Neuronal stem cell (in vitro differentiated cells): ENCODE data around the gene ST3GAL2.
A peak's percentile ranks its signal among the peaks of the same experiment; 100 is the strongest.
"Not testable (repeated sequence)": the region's sequence is repeated elsewhere in the genome, so short reads cannot be mapped to it uniquely, and the experiment has no call there.

Experiments
- DNase-seq: peaks from one replicate; pipeline ENCODE4 v3.0.0-alpha.2; 2013; ENCODE audit warnings: low spot score
- H2AFZ ChIP-seq: one replicate; pipeline ENCODE4 v1.6.1; 2013; ENCODE audit warnings: mild to moderate bottlenecking, low read length, inconsistent platforms
- H2AK5ac ChIP-seq: 2 replicates; pipeline ENCODE4 v1.6.1; 2013; ENCODE audit warnings: low read depth, mild to moderate bottlenecking, inconsistent platforms, low read length, moderate library complexity, mixed read lengths
- H2BK120ac ChIP-seq: 2 replicates; pipeline ENCODE4 v1.6.1; 2013; ENCODE audit warnings: low read depth, mild to moderate bottlenecking, inconsistent platforms, low read length, moderate library complexity, mixed read lengths
- H2BK12ac ChIP-seq: one replicate; pipeline ENCODE4 v1.6.1; 2013; ENCODE audit warnings: low read length, inconsistent platforms
- H2BK15ac ChIP-seq: 2 replicates; pipeline ENCODE4 v1.6.1; 2013; ENCODE audit warnings: mild to moderate bottlenecking, low read length, inconsistent platforms, mixed read lengths
- H2BK5ac ChIP-seq: one replicate; pipeline ENCODE4 v1.6.1; 2013; ENCODE audit warnings: inconsistent platforms, mild to moderate bottlenecking, low read length, moderate library complexity
- H3K14ac ChIP-seq: one replicate; pipeline ENCODE4 v1.6.1; 2013; ENCODE audit warnings: low read length, inconsistent platforms
- H3K18ac ChIP-seq: 2 replicates; pipeline ENCODE4 v1.6.1; 2013; ENCODE audit warnings: low read length, inconsistent platforms
- H3K23ac ChIP-seq: 2 replicates; pipeline ENCODE4 v1.6.1; 2013; ENCODE audit warnings: low read depth, mild to moderate bottlenecking, mixed read lengths, low read length, inconsistent platforms; ENCODE audit not compliant: poor library complexity
- H3K27ac ChIP-seq: replicated peaks from 3 replicates; pipeline ENCODE4 v1.5.1; 2013; ENCODE audit warnings: low read length, inconsistent platforms
- H3K27me3 ChIP-seq, 3 experiments: 2 replicates each; pipeline ENCODE4 v1.6.1; 2013; ENCODE audit warnings: low read length in 3 of 3, mild to moderate bottlenecking in 2 of 3, inconsistent platforms in 1 of 3, low read depth in 1 of 3, mixed read lengths in 1 of 3, moderate library complexity in 1 of 3; ENCODE audit not compliant: control insufficient read depth in 3 of 3, insufficient read depth in 3 of 3
- H3K36me3 ChIP-seq, 2 donors: replicated peaks in 1 of 2; 2 replicates each; pipeline ENCODE4 v1.6.1; 2013; ENCODE audit warnings: low read length in 2 of 2; ENCODE audit not compliant: control insufficient read depth in 2 of 2, insufficient read depth in 2 of 2
- H3K4ac ChIP-seq: 2 replicates; pipeline ENCODE4 v1.6.1; 2013; ENCODE audit warnings: inconsistent platforms, mild to moderate bottlenecking, low read length, moderate library complexity
- H3K4me1 ChIP-seq, 2 donors: 1 replicate in 1 of 2; 2 replicates in 1 of 2; pipeline ENCODE4 v1.6.1; 2013; ENCODE audit warnings: low read length in 2 of 2, low read depth in 1 of 2; ENCODE audit not compliant: control insufficient read depth in 2 of 2, insufficient read depth in 1 of 2
- H3K4me2 ChIP-seq: one replicate; pipeline ENCODE4 v1.6.1; 2013; ENCODE audit warnings: mild to moderate bottlenecking, low read length, inconsistent platforms; ENCODE audit not compliant: insufficient read depth, poor library complexity, severe bottlenecking
- H3K4me3 ChIP-seq, 2 donors: 2 replicates each; pipeline ENCODE4 v1.5.1; 2013; ENCODE audit warnings: low read length in 2 of 2, mild to moderate bottlenecking in 2 of 2, inconsistent platforms in 1 of 2, moderate library complexity in 1 of 2
- H3K79me1 ChIP-seq: one replicate; pipeline ENCODE4 v1.6.1; 2013; ENCODE audit warnings: low read depth, mild to moderate bottlenecking, inconsistent platforms, low read length, moderate library complexity
- H3K9ac ChIP-seq: one replicate; pipeline ENCODE4 v1.6.1; 2013; ENCODE audit warnings: mild to moderate bottlenecking, low read depth, low read length, inconsistent platforms; ENCODE audit not compliant: poor library complexity
- H3K9me3 ChIP-seq, 2 donors: replicated peaks in 1 of 2; 2 replicates each; pipeline versions ENCODE3 to v1.6.1; 2013; ENCODE audit warnings: low read length in 2 of 2, mild to moderate bottlenecking in 2 of 2, inconsistent platforms in 1 of 2, low read depth in 1 of 2, mixed read lengths in 1 of 2, moderate library complexity in 1 of 2; ENCODE audit not compliant: control insufficient read depth in 2 of 2, insufficient read depth in 1 of 2
- H4K8ac ChIP-seq: one replicate; pipeline ENCODE4 v1.6.1; 2013; ENCODE audit warnings: low read depth, mild to moderate bottlenecking, inconsistent platforms, low read length, moderate library complexity
- H4K91ac ChIP-seq: one replicate; pipeline ENCODE4 v1.6.1; 2013; ENCODE audit warnings: low read length, low read depth, mild to moderate bottlenecking, inconsistent platforms; ENCODE audit not compliant: poor library complexity
- WGBS, 2 donors: extraction: QIAGEN DNeasy Blood & Tissue Kit; methylation state at CpG; one replicate each; pipeline ENCODE4 v1.1.7; 2013; ENCODE audit warnings: missing lambda C conversion rate in 2 of 2, mixed read lengths in 1 of 2; ENCODE audit not compliant: insufficient read length in 2 of 2, insufficient replicate concordance in 1 of 2; ENCODE audit errors: extremely low coverage in 2 of 2; 5-methylcytosine and 5-hydroxymethylcytosine counted together

Gene ST3GAL2

GRCh38 chr16:70453117-70453891, 14.4 kb upstream of the ST3GAL2 start:
- H3K4ac ChIP-seq, result no peak overlapping the region

GRCh38 chr16:70451004-70451340, 12.1 kb upstream of the ST3GAL2 start:
- not testable (repeated sequence) for H4K8ac ChIP-seq, H3K23ac ChIP-seq, H3K36me3 ChIP-seq, H2AK5ac ChIP-seq, H3K4me1 ChIP-seq, H2BK120ac ChIP-seq, H3K9ac ChIP-seq, H2BK12ac ChIP-seq, H3K9me3 ChIP-seq, H2BK15ac ChIP-seq, H4K91ac ChIP-seq, H2BK5ac ChIP-seq, H3K4me3 ChIP-seq, H3K14ac ChIP-seq, H3K27me3 ChIP-seq, H3K4ac ChIP-seq, H3K79me1 ChIP-seq, H3K27ac ChIP-seq, DNase-seq, H3K18ac ChIP-seq, H3K4me2 ChIP-seq, H2AFZ ChIP-seq
- WGBS, 2 donors, result no CpG with 5 or more reads among the region's 25 CpGs

More at GRCh38 chr16:70453117-70453891, 14.4 kb upstream of the ST3GAL2 start:
- Histone ChIP-seq H3K4me3 (peak overlapping the region in 1 of 2 donors; percentile 90), H2AK5ac (no peak overlapping the region), H3K4me2 (peak overlapping the region; percentile 48), H2BK15ac (no peak overlapping the region), H4K91ac (no peak overlapping the region), H3K79me1 (no peaks in the 10 kb centered on the region), H2BK5ac (no peak overlapping the region), H3K23ac (no peak overlapping the region), H3K27me3 (no peaks in the 10 kb centered on the region), H3K9me3 (no peaks in the 10 kb centered on the region), H3K36me3 (no peaks in the 10 kb centered on the region), H3K4me1 (peaks cover 0 to 3% of the 10 kb centered on the region in 2 donors), H2BK12ac (no peak overlapping the region), H4K8ac (peak overlapping the region; percentile 43), H2AFZ (peak overlapping the region; percentile 99), H3K14ac (no peak overlapping the region), H2BK120ac (no peak overlapping the region), H3K9ac (no peak overlapping the region), H3K27ac (no peak overlapping the region), H3K18ac (no peak overlapping the region)
- WGBS, 2 donors, result no CpG with 5 or more reads among the region's 11 CpGs
- no peak for DNase-seq

GRCh38 chr16:70450142-70451003, 11.5 kb upstream of the ST3GAL2 start:
- no CpG with 5 or more reads among the region's 37 CpGs for WGBS, 2 donors
- not testable (repeated sequence) for H3K27me3 ChIP-seq, H3K4me1 ChIP-seq, H3K9ac ChIP-seq, DNase-seq, H3K4me2 ChIP-seq, H2BK15ac ChIP-seq, H3K79me1 ChIP-seq, H3K23ac ChIP-seq, H2AFZ ChIP-seq, H3K14ac ChIP-seq, H2AK5ac ChIP-seq, H3K18ac ChIP-seq, H2BK5ac ChIP-seq, H2BK120ac ChIP-seq, H3K36me3 ChIP-seq, H3K27ac ChIP-seq, H3K9me3 ChIP-seq, H3K4me3 ChIP-seq, H4K8ac ChIP-seq, H2BK12ac ChIP-seq, H3K4ac ChIP-seq, H4K91ac ChIP-seq

GRCh38 chr16:70448075-70448474, 9.2 kb upstream of the ST3GAL2 start:
- H2BK5ac ChIP-seq, result no peak overlapping the region
- no peak overlapping the region for H3K4me2 ChIP-seq
- no CpG with 5 or more reads among the region's 6 CpGs for WGBS, 2 donors

More at GRCh38 chr16:70448075-70448474, 9.2 kb upstream of the ST3GAL2 start:
- no peak overlapping the region for H3K14ac ChIP-seq
- no peak overlapping the region for H4K91ac ChIP-seq
- no peak for DNase-seq
- no peaks in the 10 kb centered on the region for H3K9me3 ChIP-seq
- no peak overlapping the region for H2AK5ac ChIP-seq
- H3K4me1 ChIP-seq, result no peaks in the 10 kb centered on the region
- no peak overlapping the region for H3K9ac ChIP-seq
- H3K27me3 ChIP-seq, result no peaks in the 10 kb centered on the region
- no peak overlapping the region for H3K23ac ChIP-seq
- H3K36me3 ChIP-seq, result no peaks in the 10 kb centered on the region
- H2BK15ac ChIP-seq, result no peak overlapping the region
- H3K4me3 ChIP-seq, result no peak overlapping the region
- no peak overlapping the region for H3K18ac ChIP-seq
- H3K27ac ChIP-seq, result no peak overlapping the region
- no peak overlapping the region for H3K4ac ChIP-seq
- no peak overlapping the region for H4K8ac ChIP-seq
- no peak overlapping the region for H2AFZ ChIP-seq
- no peak overlapping the region for H2BK12ac ChIP-seq
- no peak overlapping the region for H2BK120ac ChIP-seq
- no peaks in the 10 kb centered on the region for H3K79me1 ChIP-seq
